ENCODE results near the gene CCDC167. TPM values are rescaled to one million over a fixed set of nuclear protein-coding genes. Genes with fewer than 3 reads are reported as not detected.

CCDC167 gene
- total RNA-seq, 1 experiment from 2014 or later = 31.9 TPM

- H4K91ac ChIP-seq (ENCODE audit: insufficient read length, low read depth, low read length) = no peak overlapping the region
- no peaks in the 10 kb centered on the region for H3K9me3 ChIP-seq (ENCODE audit: control insufficient read depth, low read depth, low read length)
- no peak overlapping the region for H2BK15ac ChIP-seq (ENCODE audit: low read depth, low read length)
- no peak overlapping the region for H4K8ac ChIP-seq (replicated peaks; ENCODE audit: insufficient read length, low read depth, low read length)
- H3K27me3 ChIP-seq (ENCODE audit: insufficient read depth, low read length) = peaks cover 6% of the 10 kb centered on the region; the same call in 1 of the 2 replicates
- Mint-ChIP-seq H3K27me3 (ENCODE audit: low read depth) (peaks cover 39% of the 10 kb centered on the region), H3K36me3 (ENCODE audit: insufficient read depth in 1 of 3, low read depth in 3 of 3) (peaks cover 0 to 5% (median 0%) of the 10 kb centered on the region in 3 experiments; a peak in 3 of 7 replicates), H3K9me3 (no peaks in the 10 kb centered on the region), H3K4me1 (peaks cover 24 to 54% of the 10 kb centered on the region in 2 experiments), H3K27ac (no peak overlapping the region), H3K4me3 (no peak overlapping the region)
- peaks cover 3% of the 10 kb centered on the region for H3K23me2 ChIP-seq (ENCODE audit: insufficient read length, low read depth, low read length, poor library complexity, severe bottlenecking)
- H2BK20ac ChIP-seq (ENCODE audit: low read depth, low read length, poor library complexity, severe bottlenecking) = no peak overlapping the region
- H3K9ac ChIP-seq (ENCODE audit: extremely low read depth, insufficient read length, low read length) = no peak overlapping the region
- H3K27ac ChIP-seq (ENCODE audit: insufficient read length, low read depth, low read length) = no peak overlapping the region
- H3K4me1 ChIP-seq (ENCODE audit: insufficient read depth, low read length) = peaks cover 6% of the 10 kb centered on the region; the same call in 1 of the 2 replicates
- H2BK12ac ChIP-seq (ENCODE audit: insufficient read length, low read depth, low read length) = no peak overlapping the region
- no peak for TF ChIP-seq CTCF (conservative IDR thresholded peaks at IDR 0.05)
- no CpG with 5 or more reads among the region's 4 CpGs for WGBS (ENCODE audit: extremely low coverage, insufficient read length, low lambda C conversion rate)
- no peak overlapping the region for H2AFZ ChIP-seq (ENCODE audit: low read length)
- H3K4ac ChIP-seq (ENCODE audit: low read depth, low read length) = no peak overlapping the region
- no peak overlapping the region for H3K14ac ChIP-seq (ENCODE audit: insufficient read depth, low read length)
- H4K5ac ChIP-seq (ENCODE audit: insufficient read length, low read depth, low read length) = no peak overlapping the region
- no peaks in the 10 kb centered on the region for H4K20me1 ChIP-seq (ENCODE audit: control insufficient read depth, insufficient read depth, insufficient read length)
- H2BK120ac ChIP-seq (ENCODE audit: low read depth, low read length, poor library complexity, severe bottlenecking) = no peak overlapping the region
- no peaks in the 10 kb centered on the region for H3K79me1 ChIP-seq (ENCODE audit: insufficient read depth, low read depth, low read length, poor library complexity, severe bottlenecking)
- no peak for DNase-seq
- H3K4me2 ChIP-seq (ENCODE audit: insufficient read depth, insufficient read length, low read length) = no peak overlapping the region
- H3K79me2 ChIP-seq (ENCODE audit: insufficient read depth, low read length) = no peaks in the 10 kb centered on the region
- H2AK5ac ChIP-seq (ENCODE audit: insufficient read length, low read length) = no peak overlapping the region
- H3T11ph ChIP-seq (ENCODE audit: low read length) = no peak overlapping the region
- H3K18ac ChIP-seq (ENCODE audit: insufficient read length, low read depth, low read length) = no peak overlapping the region
- no peak overlapping the region for H3K56ac ChIP-seq (ENCODE audit: insufficient read length, low read depth, low read length)
- no peak overlapping the region for H3K23ac ChIP-seq (ENCODE audit: insufficient read length, low read depth, low read length)
- no peak overlapping the region for H2BK5ac ChIP-seq (ENCODE audit: insufficient read length, low read length)
These were observed 8.2 kb upstream of the CCDC167 start for GRCh38 chr6:37507690-37508421.
